ENCODE results near the gene BCL10. TPM values are rescaled to one million over a fixed set of nuclear protein-coding genes. Genes with fewer than 3 reads are reported as not detected.
A peak's percentile ranks its signal among the peaks of the same experiment; 100 is the strongest.

The BCL10 gene
- total and polyA plus RNA-seq, 2 of the 13 experiments (the other 11 are each of a cell fraction or from before 2014, with no cell fraction given), result 3.7 to 14.1 TPM

- TF ChIP-seq ZNF670 (CRISPR knock-in tag; IDR thresholded peaks at IDR 0.05; ENCODE audit: borderline replicate concordance), result 0 out of 2 replicates have a peak, but pooled peaks have one; percentile 49
- peak; percentile 74 for TF ChIP-seq RARA (CRISPR knock-in tag; IDR thresholded peaks at IDR 0.05)
- no peak for TF ChIP-seq FOXP1 (IDR thresholded peaks at IDR 0.05)
- TF ChIP-seq FOXP1 (CRISPR knock-in tag; IDR thresholded peaks at IDR 0.05), result peak; percentile 16; the same call in 1 of the 2 replicates
- peak; percentile 26; the same call in 1 of the 2 replicates for TF ChIP-seq TBX3 (IDR thresholded peaks at IDR 0.05; ENCODE audit: borderline replicate concordance)
- TF ChIP-seq DMAP1 (CRISPR knock-in tag; IDR thresholded peaks at IDR 0.05), result 0 out of 2 replicates have a peak, but pooled peaks have one; percentile 23
- TF ChIP-seq FOSL1 (CRISPR knock-in tag; IDR thresholded peaks at IDR 0.05; ENCODE audit: borderline replicate concordance), result peak; percentile 72; the same call in 1 of the 2 replicates
- peak; percentile 47 for TF ChIP-seq TEAD3 (CRISPR knock-in tag; optimal IDR thresholded peaks at IDR 0.05; ENCODE audit: borderline replicate concordance)
- 0 out of 2 replicates have a peak, but pooled peaks have one; percentile 53 for TF ChIP-seq FOXA1 (IDR thresholded peaks at IDR 0.05)
- TF ChIP-seq FOXA1 (CRISPR knock-in tag; IDR thresholded peaks at IDR 0.05), result no peak
- peak; percentile 88 for TF ChIP-seq FOSL2 (CRISPR knock-in tag; IDR thresholded peaks at IDR 0.05)
- TF ChIP-seq ATF3 (CRISPR knock-in tag; IDR thresholded peaks at IDR 0.05), result peak; percentile 60; the same call in 1 of the 2 replicates
- TF ChIP-seq KAT8 (CRISPR knock-in tag; IDR thresholded peaks at IDR 0.05), result 0 out of 2 replicates have a peak, but pooled peaks have one; percentile 23
- no peak for TF ChIP-seq ZNF580 (CRISPR knock-in tag; IDR thresholded peaks at IDR 0.05; ENCODE audit: borderline replicate concordance, low read depth)
- no peak for TF ChIP-seq NR2F6 (IDR thresholded peaks at IDR 0.05)
- 0 out of 2 replicates have a peak, but pooled peaks have one; percentile 7 for TF ChIP-seq NR2F6 (CRISPR knock-in tag; IDR thresholded peaks at IDR 0.05)
- TF ChIP-seq MXI1 (IDR thresholded peaks at IDR 0.05; ENCODE audit: borderline replicate concordance, low read depth, low read length), result peak; percentile 41; the same call in 1 of the 3 replicates
- peak; percentile 22; the same call in 1 of the 2 replicates for TF ChIP-seq ELF3 (CRISPR knock-in tag; IDR thresholded peaks at IDR 0.05)
- peak; percentile 62 for TF ChIP-seq GATAD2A (CRISPR knock-in tag; IDR thresholded peaks at IDR 0.05)
- TF ChIP-seq SAP130 (CRISPR knock-in tag; IDR thresholded peaks at IDR 0.05; ENCODE audit: low read depth), result peak; percentile 59; the same call in 1 of the 2 replicates
- peak; percentile 50; the same call in 1 of the 2 replicates for TF ChIP-seq JUNB (CRISPR knock-in tag; IDR thresholded peaks at IDR 0.05; ENCODE audit: borderline replicate concordance)
- no peak for TF ChIP-seq PBX2 (CRISPR knock-in tag; IDR thresholded peaks at IDR 0.05)
- TF ChIP-seq CREB1 (IDR thresholded peaks at IDR 0.05), result no peak
- 0 out of 2 replicates have a peak, but pooled peaks have one; percentile 30 for TF ChIP-seq CREB1 (CRISPR knock-in tag; IDR thresholded peaks at IDR 0.05)
- TF ChIP-seq TFE3 (CRISPR knock-in tag; IDR thresholded peaks at IDR 0.05), result 0 out of 2 replicates have a peak, but pooled peaks have one; percentile 32
- peak; percentile 47; the same call in 1 of the 2 replicates for TF ChIP-seq ZGPAT (CRISPR knock-in tag; IDR thresholded peaks at IDR 0.05)
- TF ChIP-seq ETS1 (CRISPR knock-in tag; IDR thresholded peaks at IDR 0.05), result no peak
- TF ChIP-seq SOX5 (CRISPR knock-in tag; IDR thresholded peaks at IDR 0.05; ENCODE audit: borderline replicate concordance), result peak; percentile 81; the same call in 1 of the 2 replicates
These were observed 21.6 kb upstream of the BCL10 start (continued) for GRCh38 chr1:85297855-85298629.
